ENCODE data around the gene PLK3. TPM values are rescaled to one million over a fixed set of nuclear protein-coding genes. Genes with fewer than 3 reads are reported as not detected.
A peak's percentile ranks its signal among the peaks of the same experiment; 100 is the strongest.

Gene PLK3
- total and polyA plus RNA-seq, 4 donors: 8.9 to 21.4 (median 13.7) TPM

GRCh38 chr1:44801491-44802305, 1.5 kb downstream of the PLK3 start:
- 79% methylated on average over 9 of the region's 13 CpGs for WGBS (ENCODE audit: insufficient coverage)
- H3K4me1 ChIP-seq (ENCODE audit: control insufficient read depth, insufficient read depth, low read length): peaks cover 49% of the 10 kb centered on the region
- H3K27ac ChIP-seq (ENCODE audit: low read depth, low read length): no peak overlapping the region
- H3K27me3 ChIP-seq (ENCODE audit: control insufficient read depth, insufficient read depth, low read length): no peaks in the 10 kb centered on the region
- H3K36me3 ChIP-seq (ENCODE audit: control insufficient read depth, insufficient read depth, low read length): peaks cover 54% of the 10 kb centered on the region
- H3K4me3 ChIP-seq (ENCODE audit: low read depth, low read length): peak overlapping the region; percentile 96
- no peaks in the 10 kb centered on the region for H3K9me3 ChIP-seq (ENCODE audit: control insufficient read depth, insufficient read depth, low read length)
- DNase-seq (ENCODE audit: low read depth in 4 of 6, low spot score in 6 of 6): peak in 1 of 6 donors; percentile 41

- Histone ChIP-seq H3K9me3 (ENCODE audit: control insufficient read depth, insufficient read depth, low read length) (no peaks in the 10 kb centered on the region), H3K27me3 (ENCODE audit: control insufficient read depth, insufficient read depth, low read length) (no peaks in the 10 kb centered on the region), H3K4me1 (ENCODE audit: control insufficient read depth, insufficient read depth, low read length) (peaks cover 57% of the 10 kb centered on the region), H3K27ac (ENCODE audit: low read depth, low read length) (peak overlapping the region; percentile 47), H3K36me3 (ENCODE audit: control insufficient read depth, insufficient read depth, low read length) (peaks cover 61% of the 10 kb centered on the region), H3K4me3 (ENCODE audit: low read depth, low read length) (peak overlapping the region; percentile 27)
- 55% methylated on average over 12 of the region's 13 CpGs for WGBS (ENCODE audit: insufficient coverage)
- DNase-seq (ENCODE audit: low read depth in 4 of 6, low spot score in 6 of 6): no peak
These were observed 2.3 kb downstream of the PLK3 start for GRCh38 chr1:44802306-44803061.

GRCh38 chr1:44803062-44803311, 2.8 kb downstream of the PLK3 start:
- Histone ChIP-seq H3K4me3 (ENCODE audit: low read depth, low read length) (no peak overlapping the region), H3K9me3 (ENCODE audit: control insufficient read depth, insufficient read depth, low read length) (no peaks in the 10 kb centered on the region), H3K4me1 (ENCODE audit: control insufficient read depth, insufficient read depth, low read length) (peaks cover 62% of the 10 kb centered on the region), H3K36me3 (ENCODE audit: control insufficient read depth, insufficient read depth, low read length) (peaks cover 61% of the 10 kb centered on the region), H3K27ac (ENCODE audit: low read depth, low read length) (no peak overlapping the region), H3K27me3 (ENCODE audit: control insufficient read depth, insufficient read depth, low read length) (no peaks in the 10 kb centered on the region)
- WGBS (ENCODE audit: insufficient coverage): 88% methylated on average over 6 of the region's 9 CpGs
- DNase-seq (ENCODE audit: low read depth in 4 of 6, low spot score in 6 of 6): no peak

DNA sequence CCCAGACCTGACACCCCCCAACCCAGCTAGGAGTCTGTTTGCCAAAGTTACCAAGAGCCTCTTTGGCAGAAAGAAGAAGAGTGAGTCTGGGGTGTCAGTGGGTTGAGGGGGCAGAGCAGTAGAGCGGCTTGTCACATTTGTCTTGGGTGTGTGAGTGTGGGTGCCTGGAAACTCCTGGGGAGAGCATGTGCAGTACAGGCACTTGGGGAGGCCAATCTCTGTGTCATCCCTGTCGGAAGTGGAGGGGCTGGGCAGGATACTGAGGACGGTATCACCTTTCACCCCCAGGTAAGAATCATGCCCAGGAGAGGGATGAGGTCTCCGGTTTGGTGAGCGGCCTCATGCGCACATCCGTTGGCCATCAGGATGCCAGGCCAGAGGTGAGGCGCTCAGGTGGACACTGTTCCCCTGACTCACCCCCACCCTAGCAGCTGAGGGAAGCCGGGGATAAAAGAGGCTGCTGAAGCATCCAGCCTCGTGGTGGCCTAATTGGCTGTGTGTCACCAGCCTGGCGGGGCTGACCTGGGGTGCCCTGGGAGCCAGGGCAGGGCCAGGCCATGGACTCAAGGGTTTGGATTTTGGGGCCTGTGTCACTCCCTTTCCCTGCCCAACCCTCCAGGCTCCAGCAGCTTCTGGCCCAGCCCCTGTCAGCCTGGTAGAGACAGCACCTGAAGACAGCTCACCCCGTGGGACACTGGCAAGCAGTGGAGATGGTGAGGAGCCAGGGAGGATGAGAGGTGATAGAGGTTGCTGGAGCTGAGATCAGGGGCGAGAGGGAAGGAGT, 3.3 kb downstream of the PLK3 start:
- H3K27ac ChIP-seq (ENCODE audit: low read depth, low read length): no peak overlapping the region

GRCh38 chr1:44805311-44806024, 5.3 kb downstream of the PLK3 start:
- Histone ChIP-seq H3K27me3 (ENCODE audit: control insufficient read depth, insufficient read depth, low read length) (no peaks in the 10 kb centered on the region), H3K4me3 (ENCODE audit: low read depth, low read length) (no peak overlapping the region), H3K9me3 (ENCODE audit: control insufficient read depth, insufficient read depth, low read length) (no peaks in the 10 kb centered on the region), H3K36me3 (ENCODE audit: control insufficient read depth, insufficient read depth, low read length) (peaks cover 61% of the 10 kb centered on the region), H3K4me1 (ENCODE audit: control insufficient read depth, insufficient read depth, low read length) (peaks cover 75% of the 10 kb centered on the region), H3K27ac (ENCODE audit: low read depth, low read length) (no peak overlapping the region)
- WGBS (ENCODE audit: insufficient coverage): 92% methylated on average over 17 of the region's 20 CpGs
- DNase-seq (ENCODE audit: low read depth in 4 of 6, low spot score in 6 of 6): no peak

More for the DNA sequence above, 3.3 kb downstream of the PLK3 start:
- H3K9me3 ChIP-seq (ENCODE audit: control insufficient read depth, insufficient read depth, low read length): no peaks in the 10 kb centered on the region
- peaks cover 67% of the 10 kb centered on the region for H3K4me1 ChIP-seq (ENCODE audit: control insufficient read depth, insufficient read depth, low read length)
- H3K27me3 ChIP-seq (ENCODE audit: control insufficient read depth, insufficient read depth, low read length): no peaks in the 10 kb centered on the region
- WGBS (ENCODE audit: insufficient coverage): 92% methylated on average over 13 of the region's 13 CpGs
- peaks cover 61% of the 10 kb centered on the region for H3K36me3 ChIP-seq (ENCODE audit: control insufficient read depth, insufficient read depth, low read length)
- no peak overlapping the region for H3K4me3 ChIP-seq (ENCODE audit: low read depth, low read length)
- no peak for DNase-seq (ENCODE audit: low read depth in 4 of 6, low spot score in 6 of 6)

DNA sequence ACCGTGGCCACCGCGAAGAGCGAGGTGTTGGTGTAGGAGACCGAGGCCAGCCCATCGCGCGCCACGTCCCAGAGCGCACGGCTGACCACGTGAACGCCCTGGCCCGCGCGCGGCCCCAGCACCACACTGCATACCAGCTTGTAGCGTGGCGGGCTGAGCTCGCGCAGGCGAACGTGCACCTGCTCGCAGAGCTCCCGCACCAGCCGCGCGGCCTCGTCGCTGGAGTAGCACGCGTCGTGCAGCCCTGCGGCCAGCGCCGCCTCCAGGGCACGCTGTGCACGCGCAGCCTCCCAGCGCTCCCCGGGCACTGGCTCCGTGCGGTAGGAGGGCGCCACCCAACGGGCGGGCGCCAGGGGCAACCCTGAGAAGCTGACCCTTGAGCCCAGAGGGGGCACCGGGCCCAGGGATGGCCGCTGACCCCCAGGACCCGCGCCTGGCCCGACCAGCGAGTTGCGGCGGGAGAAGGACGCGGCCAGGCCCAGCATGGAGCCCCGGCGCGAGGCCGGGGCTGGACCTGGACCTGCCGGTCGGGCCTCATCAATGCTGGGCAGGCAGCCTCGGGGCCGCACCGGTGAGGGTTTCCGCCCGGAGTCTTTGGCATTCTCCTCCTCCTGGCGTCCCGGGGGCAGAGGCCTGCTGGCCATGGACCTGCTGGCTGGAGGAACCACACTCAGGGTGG, 6.0 kb downstream of the PLK3 start:
- no peaks in the 10 kb centered on the region for H3K27me3 ChIP-seq (ENCODE audit: control insufficient read depth, insufficient read depth, low read length)
- DNase-seq (ENCODE audit: low read depth in 4 of 6, low spot score in 6 of 6): no peak
- no peak overlapping the region for H3K4me3 ChIP-seq (ENCODE audit: low read depth, low read length)
- peaks cover 57% of the 10 kb centered on the region for H3K36me3 ChIP-seq (ENCODE audit: control insufficient read depth, insufficient read depth, low read length)
- H3K4me1 ChIP-seq (ENCODE audit: control insufficient read depth, insufficient read depth, low read length): peaks cover 75% of the 10 kb centered on the region
- peak overlapping the region; percentile 99 for H3K27ac ChIP-seq (ENCODE audit: low read depth, low read length)
- WGBS (ENCODE audit: insufficient coverage): 94% methylated on average over 70 of the region's 70 CpGs
- H3K9me3 ChIP-seq (ENCODE audit: control insufficient read depth, insufficient read depth, low read length): no peaks in the 10 kb centered on the region

DNA sequence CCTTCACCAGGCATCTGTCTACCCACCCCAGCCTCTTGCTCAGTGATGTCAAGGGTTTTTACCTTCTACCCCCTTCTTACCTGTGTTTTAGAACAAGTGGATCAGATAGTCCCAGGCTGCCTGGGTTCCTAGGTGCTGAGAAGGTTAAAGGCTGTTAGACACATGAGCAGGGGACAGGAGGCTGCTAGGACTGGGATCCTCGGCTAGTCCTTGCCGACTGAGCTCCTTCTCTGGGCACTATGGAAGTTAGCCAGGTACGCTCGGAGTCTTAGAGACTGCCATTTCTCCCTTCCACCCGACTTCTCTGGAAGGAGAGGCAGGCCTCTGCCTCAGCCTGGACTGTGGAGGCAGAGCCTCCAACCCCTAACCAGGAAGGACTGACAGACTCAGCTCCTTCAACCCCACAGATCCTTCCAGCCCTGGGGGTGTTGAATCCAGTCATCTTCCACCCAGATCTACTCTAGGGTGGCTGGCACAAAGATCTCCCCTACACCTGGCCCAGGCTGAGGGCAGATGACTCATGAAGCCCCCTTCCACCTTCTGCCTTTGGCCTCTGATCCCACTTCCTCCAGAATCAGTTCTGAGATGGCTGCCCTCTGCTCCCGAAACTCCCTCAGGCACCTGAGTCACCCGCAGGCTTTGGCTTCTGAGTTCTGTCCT, 6.7 kb downstream of the PLK3 start, which contains the start of gene DYNLT4:
Gene DYNLT4, minus strand, starts transcription at position 648 of the 660 bp plus-strand sequence. CDS start 683 bp downstream, outside the sequence.
- WGBS (ENCODE audit: insufficient coverage): 90% methylated on average over 7 of the region's 7 CpGs
- H3K27me3 ChIP-seq (ENCODE audit: control insufficient read depth, insufficient read depth, low read length): no peaks in the 10 kb centered on the region
- no peak for DNase-seq (ENCODE audit: low read depth in 4 of 6, low spot score in 6 of 6)
- peaks cover 75% of the 10 kb centered on the region for H3K4me1 ChIP-seq (ENCODE audit: control insufficient read depth, insufficient read depth, low read length)
- peak within 1 kb of the TSS; percentile 99 for H3K27ac ChIP-seq (ENCODE audit: low read depth, low read length)
- H3K4me3 ChIP-seq (ENCODE audit: low read depth, low read length): no peak within 1 kb of the TSS
- H3K36me3 ChIP-seq (ENCODE audit: control insufficient read depth, insufficient read depth, low read length): peaks cover 52% of the 10 kb centered on the region
- no peaks in the 10 kb centered on the region for H3K9me3 ChIP-seq (ENCODE audit: control insufficient read depth, insufficient read depth, low read length)

DNA sequence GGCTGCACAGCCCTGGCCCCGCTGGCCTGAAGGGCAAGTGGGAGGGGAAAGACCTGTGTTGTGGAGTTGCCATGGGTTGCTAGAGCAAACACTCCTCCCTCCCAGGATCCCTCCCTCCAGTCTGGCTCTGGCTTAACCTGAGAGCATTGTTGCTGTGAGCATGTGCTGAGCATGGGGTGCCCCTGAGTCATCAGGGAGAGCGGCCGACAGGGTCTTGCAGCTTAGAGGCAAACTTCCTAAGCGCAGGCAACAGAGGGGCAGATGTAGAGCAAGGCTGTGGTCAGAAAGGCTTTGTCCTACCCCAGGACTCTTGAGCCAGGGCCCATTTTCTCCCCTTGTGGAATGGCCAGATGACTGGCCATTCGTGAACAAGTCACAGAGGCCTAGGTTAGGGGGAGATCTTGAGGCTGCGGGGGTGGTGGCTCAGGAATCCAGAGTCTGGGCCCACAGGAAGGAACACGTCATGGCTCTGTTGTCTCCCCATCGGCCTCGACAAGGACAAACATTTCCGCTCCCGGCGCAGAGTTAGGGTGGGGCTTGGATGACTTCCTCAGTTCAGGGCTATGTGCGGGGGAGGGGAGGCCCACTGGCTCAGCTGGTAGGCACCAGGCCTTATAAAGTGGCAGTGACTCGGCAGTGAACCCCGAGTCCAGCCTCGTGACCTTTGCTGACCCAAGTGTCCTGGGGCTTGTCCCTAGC, 7.3 kb downstream of the PLK3 start:
- Histone ChIP-seq H3K27me3 (ENCODE audit: control insufficient read depth, insufficient read depth, low read length) (no peaks in the 10 kb centered on the region), H3K4me1 (ENCODE audit: control insufficient read depth, insufficient read depth, low read length) (peaks cover 72% of the 10 kb centered on the region), H3K27ac (ENCODE audit: low read depth, low read length) (peak overlapping the region; percentile 99), H3K36me3 (ENCODE audit: control insufficient read depth, insufficient read depth, low read length) (peaks cover 49% of the 10 kb centered on the region), H3K4me3 (ENCODE audit: low read depth, low read length) (no peak overlapping the region), H3K9me3 (ENCODE audit: control insufficient read depth, insufficient read depth, low read length) (no peaks in the 10 kb centered on the region)
- peak in 2 of 6 donors; percentile 61 to 83 for DNase-seq (ENCODE audit: low read depth in 4 of 6, low spot score in 6 of 6)
- WGBS (ENCODE audit: insufficient coverage): 37% methylated on average over 10 of the region's 16 CpGs

Measured in spinal cord (tissue), 10 donors.